Measurements from ENCODE around the gene TTC23L.

DNA sequence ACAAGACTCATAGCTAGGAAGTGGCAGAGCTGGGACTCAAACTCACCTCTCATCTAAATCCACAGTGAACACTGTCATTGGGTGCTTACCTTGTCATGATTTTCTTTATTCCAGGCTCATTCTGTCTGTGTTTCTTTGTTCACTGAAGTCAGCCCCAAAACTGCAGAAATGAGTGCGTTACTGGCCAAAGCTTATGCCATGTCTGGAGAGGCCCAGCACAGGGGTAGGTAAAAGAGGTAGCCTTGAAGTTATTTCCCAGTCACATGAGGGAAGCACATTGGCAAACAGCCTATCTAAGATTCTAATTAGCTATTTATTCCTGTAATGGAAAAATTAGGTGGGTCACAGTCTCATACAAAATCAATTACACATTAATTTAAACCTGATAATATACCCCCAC lies 29.8 kb downstream of the TTC23L start:
- TF ChIP-seq POLR2A (IDR thresholded peaks at IDR 0.05) = no peak
- TF ChIP-seq, protein P1, sequence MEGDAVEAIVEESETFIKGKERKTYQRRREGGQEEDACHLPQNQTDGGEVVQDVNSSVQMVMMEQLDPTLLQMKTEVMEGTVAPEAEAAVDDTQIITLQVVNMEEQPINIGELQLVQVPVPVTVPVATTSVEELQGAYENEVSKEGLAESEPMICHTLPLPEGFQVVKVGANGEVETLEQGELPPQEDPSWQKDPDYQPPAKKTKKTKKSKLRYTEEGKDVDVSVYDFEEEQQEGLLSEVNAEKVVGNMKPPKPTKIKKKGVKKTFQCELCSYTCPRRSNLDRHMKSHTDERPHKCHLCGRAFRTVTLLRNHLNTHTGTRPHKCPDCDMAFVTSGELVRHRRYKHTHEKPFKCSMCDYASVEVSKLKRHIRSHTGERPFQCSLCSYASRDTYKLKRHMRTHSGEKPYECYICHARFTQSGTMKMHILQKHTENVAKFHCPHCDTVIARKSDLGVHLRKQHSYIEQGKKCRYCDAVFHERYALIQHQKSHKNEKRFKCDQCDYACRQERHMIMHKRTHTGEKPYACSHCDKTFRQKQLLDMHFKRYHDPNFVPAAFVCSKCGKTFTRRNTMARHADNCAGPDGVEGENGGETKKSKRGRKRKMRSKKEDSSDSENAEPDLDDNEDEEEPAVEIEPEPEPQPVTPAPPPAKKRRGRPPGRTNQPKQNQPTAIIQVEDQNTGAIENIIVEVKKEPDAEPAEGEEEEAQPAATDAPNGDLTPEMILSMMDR (IDR thresholded peaks at IDR 0.05) = no peak
